DMS53 (cell line): ENCODE measurements around the gene AXIN1.

ENCODE experiments used
- DNase-seq: peaks from one replicate; lab custom pipeline; 2025; lab: John Stamatoyannopoulos, UW

The AXIN1 gene

GRCh38 chr16:303760-304505 is 48.6 kb downstream of the AXIN1 start:
- DNase-seq, result no peak

GRCh38 chr16:301950-302349 is 50.6 kb downstream of the AXIN1 start:
- DNase-seq, result no peak

GRCh38 chr16:301235-301634 is 51.3 kb downstream of the AXIN1 start:
- DNase-seq, result no peak

- DNase-seq, result no peak
Measured at GRCh38 chr16:297832-298231, 54.7 kb downstream of the AXIN1 start.

GRCh38 chr16:296806-297510 is 55.6 kb downstream of the AXIN1 start:
- DNase-seq, result no peak

GRCh38 chr16:296276-296675 is 56.2 kb downstream of the AXIN1 start:
- no peak for DNase-seq

GRCh38 chr16:293043-293775 is 59.3 kb downstream of the AXIN1 start:
- DNase-seq, result no peak

GRCh38 chr16:291539-291938 is 61.0 kb downstream of the AXIN1 start:
- DNase-seq, result no peak

- no peak for DNase-seq
Measured at GRCh38 chr16:290681-291405, 61.7 kb downstream of the AXIN1 start.

- no peak for DNase-seq
Measured at GRCh38 chr16:290015-290680, 62.4 kb downstream of the AXIN1 start.

GRCh38 chr16:289395-289997 is 63.0 kb downstream of the AXIN1 start:
- no peak for DNase-seq

- DNase-seq, result no peak
Measured at GRCh38 chr16:287981-288920, 64.3 kb downstream of the AXIN1 start.

- peak; percentile 88 for DNase-seq
Measured at GRCh38 chr16:287298-287811, 65.2 kb downstream of the AXIN1 start.

GRCh38 chr16:286491-287297 is 65.8 kb downstream of the AXIN1 start:
- DNase-seq, result no peak

- peak; percentile 17 for DNase-seq
Measured at GRCh38 chr16:285146-286055, 67.1 kb downstream of the AXIN1 start.

- no peak for DNase-seq
Measured at GRCh38 chr16:284204-285120, 68.1 kb downstream of the AXIN1 start.
